ENCODE results near the gene RAB7A.
"Not testable (repeated sequence)": the region's sequence is repeated elsewhere in the genome, so short reads cannot be mapped to it uniquely, and the experiment has no call there.

The RAB7A gene

GRCh38 chr3:128760881-128761280, 34.9 kb downstream of the RAB7A start:
- DNase-seq: no peak

GRCh38 chr3:128761392-128761791, 35.4 kb downstream of the RAB7A start:
- no peak for DNase-seq

DNA sequence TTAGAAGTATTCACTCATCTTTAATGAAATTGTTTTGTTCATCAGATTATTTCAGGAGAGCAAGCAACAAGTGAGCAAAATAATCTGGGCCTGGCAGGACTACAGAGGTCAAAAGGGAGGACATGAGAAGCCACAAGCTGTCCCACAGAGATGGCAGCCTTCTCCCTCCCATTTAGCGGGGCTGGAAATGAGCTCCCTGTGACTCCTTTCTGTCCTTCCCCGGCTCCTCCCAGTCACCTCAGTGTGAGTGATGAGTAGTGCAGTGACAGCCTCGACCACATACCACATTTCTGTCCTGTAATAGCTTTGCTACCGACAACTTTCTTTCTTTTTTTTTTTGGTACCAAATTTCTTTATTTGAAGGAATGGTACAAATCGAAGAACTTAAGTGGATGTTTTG, 38.0 kb downstream of the RAB7A start:
- no peak for DNase-seq

GRCh38 chr3:128764863-128765262, 38.9 kb downstream of the RAB7A start:
- DNase-seq: no peak

- DNase-seq: no peak
Observed at GRCh38 chr3:128767094-128767750, 41.2 kb downstream of the RAB7A start.

DNA sequence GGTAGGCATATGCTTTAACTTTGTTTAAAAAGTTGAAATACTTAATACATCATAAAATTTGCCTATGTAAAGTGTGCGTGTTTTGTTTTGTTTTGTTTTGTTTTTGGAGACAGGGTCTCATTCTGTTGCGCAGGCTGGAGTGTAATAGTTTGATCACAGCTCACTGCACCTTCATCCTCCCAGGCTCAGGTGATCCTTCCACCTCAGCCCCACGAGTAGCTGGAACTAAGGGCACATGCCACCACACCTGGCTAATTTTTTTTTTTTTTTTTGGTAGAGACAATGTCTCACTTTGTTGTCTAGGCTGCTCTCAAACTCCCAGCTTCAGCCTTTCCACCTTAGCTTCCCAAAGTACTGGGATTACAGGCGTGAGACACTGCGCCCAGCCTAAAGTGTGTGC, 42.5 kb downstream of the RAB7A start:
- DNase-seq: no peak

DNA sequence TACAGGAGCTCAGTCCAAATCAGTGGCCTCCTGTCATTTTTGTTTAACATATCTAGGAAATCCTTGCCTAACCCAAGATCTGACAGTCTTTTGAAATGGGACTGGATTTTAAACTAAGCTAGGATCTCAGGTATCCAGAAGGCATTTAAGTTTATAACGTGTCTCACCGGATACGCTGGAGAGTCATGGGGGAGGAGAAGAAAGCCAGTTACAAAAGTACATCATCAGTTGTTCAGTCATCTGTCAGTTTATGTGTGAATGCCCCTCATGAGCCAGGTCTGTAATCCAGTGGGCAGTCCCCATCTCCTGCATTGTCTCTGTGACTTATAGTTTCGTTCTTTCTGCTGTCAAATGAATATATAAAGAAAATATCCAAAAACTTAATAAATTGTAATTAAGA, 44.4 kb downstream of the RAB7A start:
- no peak for DNase-seq

- not testable (repeated sequence) for DNase-seq
Observed at GRCh38 chr3:128773189-128773588, 47.2 kb downstream of the RAB7A start.

DNA sequence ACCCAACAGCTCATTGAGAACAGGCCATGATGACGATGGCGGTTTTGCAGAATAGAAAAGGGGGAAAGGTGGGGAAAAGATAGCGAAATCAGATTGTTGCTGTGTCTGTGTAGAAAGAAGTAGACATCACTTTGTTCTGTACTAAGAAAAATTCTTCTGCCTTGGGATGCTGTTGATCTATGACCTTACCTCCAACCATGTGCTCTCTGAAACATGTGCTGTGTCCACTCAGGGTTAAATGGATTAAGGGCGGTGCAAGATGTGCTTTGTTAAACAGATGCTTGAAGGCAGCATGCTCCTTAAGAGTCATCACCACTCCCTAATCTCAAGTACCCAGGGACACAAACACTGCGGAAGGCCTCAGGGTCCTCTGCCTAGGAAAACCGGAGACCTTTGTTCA, 47.6 kb downstream of the RAB7A start:
- not testable (repeated sequence) for DNase-seq

DNA sequence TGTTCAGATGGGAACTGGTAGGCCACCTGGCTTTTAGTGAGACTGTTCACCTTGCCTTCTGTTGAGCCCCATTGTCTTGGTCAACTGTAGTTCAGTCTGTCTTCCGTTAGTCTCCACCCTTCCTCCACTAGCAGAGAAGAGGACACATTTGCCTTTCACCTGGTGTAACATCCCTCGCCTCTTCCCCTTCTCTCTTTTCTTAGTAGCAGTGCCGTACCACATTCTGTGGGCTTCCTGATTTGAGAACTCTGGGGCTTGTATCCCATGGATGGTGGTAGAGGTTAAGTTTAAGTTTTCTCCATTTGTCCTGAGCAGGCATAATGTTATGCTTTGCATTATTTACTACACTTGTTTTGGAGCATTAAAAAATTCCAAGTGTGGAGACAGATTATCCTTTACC, 49.3 kb downstream of the RAB7A start:
- DNase-seq: no peak

- DNase-seq: no peak
Observed at GRCh38 chr3:128775906-128776542, 50.0 kb downstream of the RAB7A start.

DNA sequence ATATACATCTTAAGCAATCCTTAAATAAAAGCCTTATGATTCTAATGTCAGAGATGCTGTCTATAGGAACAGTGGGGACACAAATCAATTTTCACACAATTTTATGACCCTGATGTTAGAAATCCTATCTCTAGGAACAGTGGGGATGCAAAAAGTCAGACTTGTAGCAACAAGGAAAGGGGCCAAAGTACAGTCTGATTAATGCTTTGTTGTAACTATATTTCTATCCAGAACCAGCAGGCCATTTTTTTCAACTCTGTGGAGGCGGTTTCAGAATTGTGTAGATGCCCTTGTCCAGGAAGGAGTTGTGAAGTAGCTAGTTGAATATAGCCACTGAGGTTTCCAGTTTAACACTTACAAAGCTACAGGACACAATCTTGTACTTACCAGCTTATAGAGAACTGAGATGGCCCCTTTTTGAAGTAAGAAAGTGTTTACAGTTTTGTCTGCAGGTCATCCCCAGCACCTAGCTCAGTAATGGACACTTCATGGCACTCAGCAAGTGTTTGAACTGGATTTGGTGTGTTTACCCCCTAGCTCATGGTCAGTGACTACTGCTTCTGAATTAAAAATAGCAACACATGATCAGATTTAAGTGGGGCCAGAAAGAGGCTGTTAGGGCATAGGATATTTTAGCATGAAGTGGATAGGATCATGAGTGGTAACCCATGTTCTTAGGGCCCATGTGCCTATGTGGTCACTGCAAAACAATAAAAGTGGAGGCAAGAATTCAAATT, 54.3 kb downstream of the RAB7A start:
- no peak for DNase-seq

GRCh38 chr3:128781164-128781563, 55.2 kb downstream of the RAB7A start:
- DNase-seq: no peak

- DNase-seq: no peak
Observed at GRCh38 chr3:128782282-128783146, 56.5 kb downstream of the RAB7A start.

GRCh38 chr3:128783774-128784173, 57.8 kb downstream of the RAB7A start:
- DNase-seq: no peak

- peak; percentile 30 for DNase-seq
Observed at GRCh38 chr3:128784232-128784631, 58.2 kb downstream of the RAB7A start.

GRCh38 chr3:128784843-128785242, 58.9 kb downstream of the RAB7A start:
- DNase-seq: no peak

GRCh38 chr3:128786434-128787020, 60.5 kb downstream of the RAB7A start:
- DNase-seq: peak; percentile 64

- peak; percentile 42 for DNase-seq
Observed at GRCh38 chr3:128787256-128788253, 61.6 kb downstream of the RAB7A start.

DNA sequence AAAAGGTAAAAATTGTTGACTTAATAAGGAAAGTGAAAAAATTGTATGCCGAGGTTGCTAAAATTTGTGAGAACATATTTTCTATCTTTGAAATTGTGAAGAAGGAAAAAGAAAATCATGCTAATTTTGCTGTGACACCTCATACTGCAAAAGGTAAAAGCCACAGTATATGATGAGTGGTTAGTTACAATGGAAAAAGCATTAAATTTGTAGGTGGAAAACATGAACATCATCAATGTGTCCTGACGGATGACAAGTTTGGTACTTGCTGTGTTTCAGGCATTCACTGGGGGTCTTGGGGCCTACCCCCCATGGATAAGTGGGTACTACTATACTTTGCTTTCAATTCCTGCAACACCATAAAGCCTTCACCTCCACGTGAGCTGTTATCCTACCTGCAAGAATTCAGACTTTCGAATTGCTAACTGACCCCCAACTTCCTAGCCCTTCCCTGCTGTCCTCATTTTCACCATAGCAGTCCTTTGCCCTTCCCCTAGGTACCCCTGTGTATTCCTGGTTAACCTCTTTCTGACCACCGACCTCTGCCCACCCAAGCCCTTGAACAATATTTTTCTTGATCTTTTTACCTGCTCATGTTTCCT, 62.4 kb downstream of the RAB7A start:
- no peak for DNase-seq

All from fibroblast of skin of right biceps (primary cell).